ENCODE measurements around the gene CCNK. TPM values are rescaled to one million over a fixed set of nuclear protein-coding genes. Genes with fewer than 3 reads are reported as not detected.

The CCNK gene
- total RNA-seq, 1 experiment from 2014 or later = 14.7 TPM

DNA sequence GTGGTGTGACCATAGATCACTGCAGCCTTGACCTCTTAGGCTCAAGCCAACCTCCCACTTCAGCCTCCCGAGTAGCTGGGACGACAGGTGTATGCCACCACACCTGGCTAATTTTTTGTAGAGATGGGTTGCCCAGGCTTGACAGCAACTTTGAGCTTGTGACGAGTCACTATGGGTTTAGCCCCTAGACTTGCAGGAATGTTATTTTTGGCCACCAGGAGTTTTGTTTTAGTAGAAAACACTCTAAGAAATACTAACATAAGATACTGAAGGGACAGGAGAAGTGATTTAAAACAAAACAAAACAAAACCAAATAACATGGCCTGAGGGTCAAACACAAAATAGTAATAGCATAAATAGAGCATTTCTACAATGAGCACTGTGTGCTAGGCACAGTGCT is 27.0 kb upstream of the CCNK start:
- no peak overlapping the region for H3K4me3 ChIP-seq (ENCODE audit: insufficient read depth, low read depth, low read length)
- H3K27me3 ChIP-seq (ENCODE audit: control insufficient read depth, insufficient read depth, low read length) = no peaks in the 10 kb centered on the region
- no peak for DNase-seq
- H3K36me3 ChIP-seq (replicated peaks; ENCODE audit: control insufficient read depth, insufficient read depth, low read length) = peaks cover 7% of the 10 kb centered on the region

DNA sequence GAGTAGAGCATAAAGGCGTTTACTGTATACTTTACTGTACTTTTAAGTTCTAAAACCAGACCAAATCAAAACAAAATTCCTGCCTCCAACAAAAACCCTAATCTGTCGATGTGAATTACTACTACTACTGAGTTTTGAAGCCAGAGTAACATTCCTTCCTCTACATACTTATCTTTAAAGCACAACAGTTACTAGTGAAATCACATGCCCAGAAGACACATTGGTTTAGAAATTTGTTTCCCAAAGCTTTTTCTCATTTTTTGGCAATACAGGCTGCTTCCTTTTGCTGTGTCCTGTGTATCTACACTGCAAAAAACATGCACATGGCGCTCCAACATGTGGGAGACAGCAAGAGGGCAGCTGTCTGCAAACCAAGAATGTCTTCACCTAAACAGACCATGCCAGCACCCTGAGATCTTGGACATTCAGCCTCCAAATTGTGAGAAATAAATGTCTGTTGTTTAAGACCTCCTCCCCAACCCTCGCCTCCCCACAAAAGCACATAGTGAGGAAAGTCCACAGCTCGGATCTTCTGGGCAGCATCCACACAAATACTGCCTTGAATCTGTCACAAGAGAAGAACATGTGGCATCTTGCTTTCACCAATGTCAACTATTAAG is 21.6 kb upstream of the CCNK start:
- no peak for DNase-seq
- Histone ChIP-seq H3K4me3 (ENCODE audit: insufficient read depth, low read depth, low read length) (no peak overlapping the region), H3K27me3 (ENCODE audit: control insufficient read depth, insufficient read depth, low read length) (no peaks in the 10 kb centered on the region), H3K36me3 (replicated peaks; ENCODE audit: control insufficient read depth, insufficient read depth, low read length) (peaks cover 10% of the 10 kb centered on the region)

DNA sequence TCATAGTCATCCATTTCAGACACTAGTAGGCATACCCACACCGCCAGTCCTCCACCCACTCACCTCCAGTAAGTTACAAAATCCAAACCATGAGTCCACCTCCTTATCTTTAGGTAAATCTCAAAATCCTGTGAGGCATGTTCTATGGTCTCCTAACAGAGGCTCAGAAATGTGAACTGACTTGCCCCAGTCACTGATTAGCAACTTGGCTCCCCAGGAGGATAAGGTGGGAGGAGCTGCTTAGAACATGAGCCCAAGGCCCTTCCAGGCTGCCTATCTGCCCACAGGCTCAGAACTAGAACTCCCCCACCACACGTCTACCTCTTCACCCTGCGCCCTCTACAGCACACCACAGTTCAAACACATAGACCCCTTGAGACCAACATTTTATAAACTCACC is 20.4 kb upstream of the CCNK start:
- H3K27me3 ChIP-seq (ENCODE audit: control insufficient read depth, insufficient read depth, low read length) = no peaks in the 10 kb centered on the region
- peaks cover 11% of the 10 kb centered on the region for H3K36me3 ChIP-seq (replicated peaks; ENCODE audit: control insufficient read depth, insufficient read depth, low read length)
- H3K4me3 ChIP-seq (ENCODE audit: insufficient read depth, low read depth, low read length) = no peak overlapping the region
- DNase-seq = peak; percentile 63

DNA sequence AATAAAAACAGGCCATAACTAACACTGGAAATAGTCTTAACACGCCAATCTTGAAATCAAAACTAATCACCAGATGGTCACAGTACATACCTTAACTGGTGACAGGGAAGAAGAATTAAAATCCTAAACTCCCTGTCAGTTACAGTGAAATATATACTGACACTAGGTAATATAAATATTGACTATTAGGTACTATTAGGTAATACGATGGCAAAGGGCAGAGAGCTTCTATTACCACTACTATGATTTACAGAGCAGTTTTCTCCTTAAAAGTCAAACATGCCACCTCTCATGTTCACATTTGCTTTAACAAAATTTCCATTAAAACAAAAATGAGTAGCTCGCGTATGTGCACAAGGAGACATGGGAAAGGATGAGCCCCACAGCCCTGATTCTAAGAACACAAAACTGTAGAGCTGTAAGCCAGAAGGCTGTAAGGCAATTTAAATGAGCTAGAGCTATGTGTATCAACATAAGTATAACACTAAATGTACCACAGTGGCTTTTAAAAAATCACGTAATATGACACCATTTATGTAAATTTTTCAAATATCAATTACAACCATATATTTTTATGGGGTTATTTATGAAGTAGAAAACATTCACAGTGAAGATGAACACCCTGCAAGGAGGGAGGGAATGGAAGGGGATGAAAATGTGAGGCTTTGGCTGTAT is 19.7 kb upstream of the CCNK start:
- DNase-seq = no peak
- H3K4me3 ChIP-seq (ENCODE audit: insufficient read depth, low read depth, low read length) = no peak overlapping the region
- H3K27me3 ChIP-seq (ENCODE audit: control insufficient read depth, insufficient read depth, low read length) = no peaks in the 10 kb centered on the region
- H3K36me3 ChIP-seq (replicated peaks; ENCODE audit: control insufficient read depth, insufficient read depth, low read length) = peaks cover 11% of the 10 kb centered on the region

DNA sequence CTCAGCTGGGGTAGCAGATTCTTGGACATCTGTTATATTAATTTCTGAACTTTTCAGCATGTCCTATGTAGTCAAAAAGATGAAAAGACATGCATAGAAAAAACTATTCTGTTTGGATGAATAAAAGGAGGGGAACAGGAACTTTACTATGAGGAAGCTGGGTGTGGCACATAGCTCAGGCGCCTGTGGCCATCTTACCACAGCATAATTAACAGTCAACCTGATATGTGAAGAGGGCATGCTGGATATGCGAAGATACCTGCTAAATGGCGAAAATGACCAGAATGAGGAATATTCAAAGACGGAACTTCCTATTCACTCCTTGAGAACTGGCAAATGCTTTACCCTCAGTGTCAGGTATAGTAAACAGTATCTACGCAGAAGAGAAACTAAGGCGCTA is 19.0 kb upstream of the CCNK start:
- no peaks in the 10 kb centered on the region for H3K27me3 ChIP-seq (ENCODE audit: control insufficient read depth, insufficient read depth, low read length)
- DNase-seq = no peak
- H3K36me3 ChIP-seq (replicated peaks; ENCODE audit: control insufficient read depth, insufficient read depth, low read length) = peaks cover 11% of the 10 kb centered on the region
- no peak overlapping the region for H3K4me3 ChIP-seq (ENCODE audit: insufficient read depth, low read depth, low read length)

DNA sequence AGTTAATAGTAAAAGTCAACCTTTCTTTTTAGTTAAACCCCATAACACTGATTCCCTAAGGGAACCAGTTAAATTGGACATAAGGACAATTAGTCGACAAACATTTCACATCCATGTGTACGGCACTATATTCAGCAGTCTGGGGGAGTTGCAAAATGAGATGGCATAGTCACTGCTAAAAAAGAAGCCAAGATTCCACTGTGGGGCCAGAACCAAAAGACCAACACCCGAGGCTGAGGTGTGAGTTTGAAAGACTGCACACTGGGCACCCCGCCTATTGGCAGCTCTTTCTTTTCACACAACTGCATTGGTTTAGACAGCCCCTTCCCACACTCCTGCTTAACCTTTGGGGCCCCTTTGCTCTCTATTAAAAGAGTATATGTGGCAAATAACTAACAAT is 17.2 kb upstream of the CCNK start:
- no peak for DNase-seq
- H3K4me3 ChIP-seq (ENCODE audit: insufficient read depth, low read depth, low read length) = no peak overlapping the region
- no peaks in the 10 kb centered on the region for H3K27me3 ChIP-seq (ENCODE audit: control insufficient read depth, insufficient read depth, low read length)
- H3K36me3 ChIP-seq (replicated peaks; ENCODE audit: control insufficient read depth, insufficient read depth, low read length) = peaks cover 5% of the 10 kb centered on the region

DNA sequence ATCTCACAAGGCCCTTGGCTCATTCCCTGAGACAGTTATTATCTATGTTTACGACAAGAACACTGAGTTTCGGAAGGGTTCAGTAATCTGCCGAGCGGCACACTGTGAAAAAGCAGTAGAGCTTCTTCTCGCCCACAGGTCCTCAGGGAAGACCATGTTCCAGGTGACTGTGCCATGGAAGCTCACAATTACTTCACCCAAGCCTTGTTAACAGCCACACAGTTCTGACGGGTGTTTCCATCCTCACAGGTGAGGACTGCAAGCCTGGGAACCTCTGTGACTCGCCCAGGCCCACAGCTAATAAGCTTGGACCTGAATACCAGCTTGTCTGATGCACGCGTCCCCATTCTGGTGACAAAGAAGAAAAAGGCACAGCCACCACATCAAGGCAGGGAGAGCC is 15.9 kb upstream of the CCNK start:
- Histone ChIP-seq H3K4me3 (ENCODE audit: insufficient read depth, low read depth, low read length) (no peak overlapping the region), H3K36me3 (replicated peaks; ENCODE audit: control insufficient read depth, insufficient read depth, low read length) (peaks cover 5% of the 10 kb centered on the region), H3K27me3 (ENCODE audit: control insufficient read depth, insufficient read depth, low read length) (no peaks in the 10 kb centered on the region)
- DNase-seq = no peak

DNA sequence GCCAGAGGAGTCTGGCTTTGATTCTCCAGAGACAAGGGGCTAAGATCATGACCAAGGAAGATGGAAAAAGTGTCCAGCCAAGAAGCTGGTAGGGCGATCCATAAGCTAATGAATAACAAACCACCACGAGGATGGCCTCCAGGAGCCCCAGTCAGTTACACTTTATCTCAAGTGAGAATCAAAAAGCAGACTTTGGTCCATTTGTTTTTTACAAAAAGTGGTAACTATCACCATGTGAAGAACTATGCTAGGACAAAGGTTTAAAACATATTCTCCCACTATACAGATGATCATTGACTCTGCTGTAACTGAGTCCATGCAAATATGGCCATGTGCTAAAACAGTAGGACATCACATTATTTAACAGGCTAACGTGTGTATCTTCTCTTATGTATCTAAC is 14.5 kb upstream of the CCNK start:
- no peak for DNase-seq
- no peaks in the 10 kb centered on the region for H3K27me3 ChIP-seq (ENCODE audit: control insufficient read depth, insufficient read depth, low read length)
- no peak overlapping the region for H3K4me3 ChIP-seq (ENCODE audit: insufficient read depth, low read depth, low read length)
- H3K36me3 ChIP-seq (replicated peaks; ENCODE audit: control insufficient read depth, insufficient read depth, low read length) = peaks cover 1% of the 10 kb centered on the region; the same call in 1 of the 2 replicates

DNA sequence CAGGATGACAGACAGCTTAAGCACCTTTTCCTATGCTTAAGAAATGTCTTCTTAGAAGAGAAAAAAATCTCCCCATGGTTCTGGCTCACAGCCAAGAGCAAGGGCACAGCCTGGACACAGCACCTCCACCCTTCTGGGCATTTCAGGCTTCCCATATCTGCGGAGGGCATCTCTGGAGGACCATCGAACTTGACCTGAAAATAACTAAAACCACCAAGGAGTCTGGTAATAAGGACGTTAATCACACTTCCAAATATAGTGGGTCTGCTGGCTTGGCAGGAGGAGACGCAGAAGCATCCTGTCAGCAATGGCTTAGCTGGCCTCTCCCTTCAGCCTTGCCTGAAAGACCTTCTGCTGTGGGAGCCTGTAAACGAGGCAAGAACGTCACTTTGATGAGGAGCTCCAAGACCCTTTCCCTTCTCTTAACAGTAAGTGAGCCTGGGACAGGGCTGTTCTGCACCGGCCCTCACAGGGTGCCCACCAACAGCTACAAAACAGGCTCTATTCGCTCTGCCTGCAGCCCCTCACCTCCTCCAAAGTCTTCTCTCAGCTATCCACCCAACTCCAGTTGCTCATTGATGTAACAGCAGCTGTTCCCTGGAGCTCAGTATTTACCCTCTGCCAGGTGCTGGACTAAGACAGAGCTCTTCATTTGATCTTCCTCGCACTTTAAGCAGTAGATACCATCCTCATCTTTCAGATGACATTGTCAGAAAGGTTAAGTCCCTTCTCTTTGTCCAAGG is 13.7 kb upstream of the CCNK start:
- no peak for DNase-seq
- no peak overlapping the region for H3K4me3 ChIP-seq (ENCODE audit: insufficient read depth, low read depth, low read length)
- no peaks in the 10 kb centered on the region for H3K27me3 ChIP-seq (ENCODE audit: control insufficient read depth, insufficient read depth, low read length)

DNA sequence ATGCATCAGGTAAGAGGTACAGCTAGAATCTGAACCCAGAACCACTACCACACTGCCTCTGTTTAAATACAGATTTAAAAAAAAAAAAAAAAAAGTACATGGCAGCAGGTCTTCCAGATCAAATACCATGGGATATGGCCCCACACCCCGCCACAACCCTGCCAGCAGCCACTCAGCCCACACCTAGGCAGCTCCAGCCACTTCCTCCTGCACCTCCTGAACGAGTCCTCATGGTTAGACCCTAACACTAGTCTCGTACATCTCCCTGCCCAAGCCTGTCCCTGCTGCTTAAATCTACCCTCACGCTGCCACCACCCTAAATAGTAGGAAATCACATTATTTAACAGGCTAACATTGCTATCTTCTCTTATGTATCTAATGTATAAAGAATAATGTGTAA is 13.1 kb upstream of the CCNK start:
- H3K4me3 ChIP-seq (ENCODE audit: insufficient read depth, low read depth, low read length) = no peak overlapping the region
- H3K36me3 ChIP-seq (replicated peaks; ENCODE audit: control insufficient read depth, insufficient read depth, low read length) = peaks cover 1% of the 10 kb centered on the region; the same call in 1 of the 2 replicates
- no peaks in the 10 kb centered on the region for H3K27me3 ChIP-seq (ENCODE audit: control insufficient read depth, insufficient read depth, low read length)
- DNase-seq = no peak

More for the DNA sequence above, 13.7 kb upstream of the CCNK start:
- peaks cover 1% of the 10 kb centered on the region; the same call in 1 of the 2 replicates for H3K36me3 ChIP-seq (replicated peaks; ENCODE audit: control insufficient read depth, insufficient read depth, low read length)

DNA sequence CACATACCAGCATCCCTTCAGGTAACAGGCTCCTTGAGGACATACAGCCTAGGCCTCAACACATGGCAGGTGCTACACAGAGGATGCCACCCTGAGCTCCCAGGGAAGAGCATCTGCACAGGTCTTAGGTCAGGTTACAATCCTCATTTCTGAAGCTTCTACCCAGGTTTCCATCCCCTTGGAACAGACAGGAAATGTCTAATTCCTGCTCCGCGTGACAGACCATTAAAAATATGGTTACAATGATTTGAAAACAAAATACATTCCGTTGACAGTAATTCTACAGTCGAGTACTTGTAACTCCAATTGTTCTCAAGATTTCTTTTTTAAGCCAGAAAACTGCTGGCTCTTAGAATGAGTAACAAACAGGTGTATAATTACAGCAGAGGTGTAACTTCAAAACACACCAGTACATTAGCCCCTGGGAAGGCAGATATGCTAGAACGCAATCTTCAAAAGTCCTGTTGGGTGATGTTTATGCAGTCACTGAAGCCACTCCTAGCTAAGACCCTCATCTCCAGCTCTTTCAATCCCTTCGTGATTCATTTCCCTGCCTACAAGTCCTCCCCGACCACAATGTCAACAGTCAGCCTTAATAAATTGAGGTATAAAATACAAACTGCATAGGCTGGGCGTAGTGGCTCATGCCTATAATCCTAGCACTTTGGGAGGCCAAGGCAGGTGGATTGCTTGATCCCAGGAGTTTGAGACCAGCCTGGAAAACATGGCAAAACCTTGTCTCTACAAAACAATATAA is 12.2 kb upstream of the CCNK start:
- Histone ChIP-seq H3K27me3 (ENCODE audit: control insufficient read depth, insufficient read depth, low read length) (no peaks in the 10 kb centered on the region), H3K36me3 (replicated peaks; ENCODE audit: control insufficient read depth, insufficient read depth, low read length) (peaks cover 1% of the 10 kb centered on the region; the same call in 1 of the 2 replicates), H3K4me3 (ENCODE audit: insufficient read depth, low read depth, low read length) (no peak overlapping the region)
- DNase-seq = no peak

DNA sequence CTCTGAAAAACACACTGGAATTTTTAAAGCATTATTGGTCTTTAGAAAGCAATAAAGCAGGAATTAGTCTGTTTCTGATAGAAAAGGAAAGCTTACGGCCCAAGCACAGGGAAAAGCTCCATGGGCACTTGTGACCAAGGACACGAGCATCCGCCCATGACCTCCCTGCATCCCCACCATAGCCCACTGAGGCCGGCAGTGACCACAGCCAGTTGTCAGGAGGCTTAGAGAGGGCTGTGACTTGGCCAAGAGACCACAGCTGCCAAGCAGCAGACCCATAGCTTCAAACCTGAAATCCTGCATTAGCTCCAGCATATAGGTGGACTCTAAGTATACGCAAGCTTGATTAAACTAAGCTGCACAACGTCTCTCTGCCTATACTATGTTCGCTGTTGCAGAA is 9.5 kb upstream of the CCNK start:
- Histone ChIP-seq H3K36me3 (replicated peaks; ENCODE audit: control insufficient read depth, insufficient read depth, low read length) (no peaks in the 10 kb centered on the region), H3K27me3 (ENCODE audit: control insufficient read depth, insufficient read depth, low read length) (no peaks in the 10 kb centered on the region), H3K4me3 (ENCODE audit: insufficient read depth, low read depth, low read length) (no peak overlapping the region)
- no peak for DNase-seq

DNA sequence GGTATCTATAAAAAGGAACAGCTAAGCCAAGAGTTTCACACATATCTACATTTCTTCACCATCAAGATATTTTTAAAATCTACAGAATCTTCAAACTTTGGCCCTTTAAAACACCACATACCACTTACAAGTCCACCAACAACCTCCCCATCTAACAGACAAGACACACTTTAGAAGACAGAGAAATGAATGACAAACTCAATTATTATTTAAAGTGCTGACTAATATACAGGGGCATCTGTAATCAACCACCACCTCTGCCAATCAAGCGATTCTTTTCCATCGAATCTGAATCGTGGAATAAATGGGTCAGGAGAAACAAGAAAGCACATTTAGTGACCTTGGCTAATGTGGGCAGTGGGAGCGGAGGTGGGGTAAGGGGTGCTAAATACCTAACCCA is 8.3 kb upstream of the CCNK start:
- no peak for DNase-seq
- no peak overlapping the region for H3K4me3 ChIP-seq (ENCODE audit: insufficient read depth, low read depth, low read length)
- no peaks in the 10 kb centered on the region for H3K36me3 ChIP-seq (replicated peaks; ENCODE audit: control insufficient read depth, insufficient read depth, low read length)
- H3K27me3 ChIP-seq (ENCODE audit: control insufficient read depth, insufficient read depth, low read length) = no peaks in the 10 kb centered on the region

DNA sequence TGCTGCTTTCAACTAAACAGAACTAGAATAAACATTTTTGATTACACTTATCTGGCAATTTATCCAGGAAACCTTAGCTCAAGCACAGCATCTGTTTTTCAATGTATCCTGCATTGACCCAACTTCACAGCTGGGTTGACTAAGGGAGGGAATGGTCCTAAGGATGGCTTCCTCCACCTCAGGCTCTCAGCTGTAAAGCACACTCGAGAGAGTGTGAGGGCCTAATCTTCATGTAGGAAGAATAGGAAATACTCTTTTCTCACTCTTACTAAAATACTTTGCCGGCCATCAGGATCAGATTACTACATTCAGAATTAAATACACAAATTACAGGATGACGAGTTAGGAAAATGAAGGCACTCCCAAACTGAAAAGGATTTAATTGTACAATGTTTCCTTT is 7.8 kb upstream of the CCNK start:
- Histone ChIP-seq H3K36me3 (replicated peaks; ENCODE audit: control insufficient read depth, insufficient read depth, low read length) (no peaks in the 10 kb centered on the region), H3K4me3 (ENCODE audit: insufficient read depth, low read depth, low read length) (no peak overlapping the region), H3K27me3 (ENCODE audit: control insufficient read depth, insufficient read depth, low read length) (no peaks in the 10 kb centered on the region)
- DNase-seq = no peak
